Gastroesophageal sphincter (tissue), 4 donors: ENCODE measurements around the gene FAM114A1. TPM values are rescaled to one million over a fixed set of nuclear protein-coding genes. Genes with fewer than 3 reads are reported as not detected.
A peak's percentile ranks its signal among the peaks of the same experiment; 100 is the strongest.

Source experiments
- ATAC-seq: fragments of 150-250 bp; one replicate; pipeline ENCODE4 v1.9.1; 2016; ENCODE audit warnings: mild to moderate bottlenecking, moderate library complexity
- H3K27ac ChIP-seq, 4 donors: fragments of 200-600 bp; sonication (generic) in 3 of 4; 1 replicate in 3 of 4; 2 replicates in 1 of 4; pipeline ENCODE4 v1.5.1; 2016 to 2019
- H3K27me3 ChIP-seq: fragments of 200-600 bp; sonication (generic); one replicate; pipeline ENCODE4 v1.5.1; 2019
- H3K36me3 ChIP-seq, 2 donors: fragments of 200-600 bp; sonication (generic); one replicate each; pipeline ENCODE4 v1.5.1; 2019; ENCODE audit warnings: control low read depth in 1 of 2
- H3K4me1 ChIP-seq, 3 donors: fragments of 200-600 bp; sonication (generic); 1 replicate in 2 of 3; 2 replicates in 1 of 3; pipeline ENCODE4 v1.5.1; 2016 to 2019; ENCODE audit warnings: control low read depth in 2 of 3
- H3K4me3 ChIP-seq, 2 donors: fragments of 200-600 bp; sonication (generic); one replicate each; pipeline ENCODE4 v1.5.1; 2019; ENCODE audit warnings: mild to moderate bottlenecking in 1 of 2, moderate library complexity in 1 of 2
- H3K9me3 ChIP-seq, 3 donors: fragments of 200-600 bp; sonication (generic); one replicate each; pipeline ENCODE4 v1.5.1; 2017 to 2019; ENCODE audit warnings: control low read depth in 2 of 3
- CTCF ChIP-seq, 4 experiments: fragments of 200-600 bp in 2 of 4; fragments of 450-650 bp in 2 of 4; sonication (generic) in 1 of 4; IDR thresholded peaks; one replicate each; pipeline ENCODE4 v1.5.1; 2017 to 2019; ENCODE audit warnings: antibody characterized with exemption in 4 of 4, mild to moderate bottlenecking in 2 of 4, moderate library complexity in 2 of 4
- EP300 ChIP-seq: sonication (generic); formaldehyde crosslinking; IDR thresholded peaks from one replicate; pipeline ENCODE4 v1.6.1; 2017; ENCODE audit warnings: antibody characterized with exemption, mild to moderate bottlenecking
- POLR2A ChIP-seq, 2 donors: fragments of 450-650 bp; IDR thresholded peaks; one replicate each; pipeline ENCODE4 v1.6.1; 2017; ENCODE audit warnings: antibody characterized with exemption in 2 of 2, mild to moderate bottlenecking in 2 of 2, moderate library complexity in 1 of 2
- POLR2AphosphoS5 ChIP-seq: sonication (generic); formaldehyde crosslinking; IDR thresholded peaks from one replicate; pipeline ENCODE4 v1.6.1; 2017; ENCODE audit warnings: antibody characterized with exemption
- WGBS, 2 donors: methylation state at CpG; one replicate each; pipeline ENCODE4 v1.1.5; 2018; ENCODE audit warnings: low coverage in 1 of 2; 5-methylcytosine and 5-hydroxymethylcytosine counted together
- total RNA-seq, 4 donors: library from RNA; depleted of rRNA; stranded (reverse); fragments of >200 nt; gene quantifications; one replicate each; pipeline ENCODE4 v1.1.0, GENCODE V29; 2016

Gene FAM114A1
- total RNA-seq, 4 donors from 2014 or later: 90.0 to 155 (median 98.4) TPM

GRCh38 chr4:38870098-38870808 lies 2.6 kb downstream of the FAM114A1 start:
- no peak for TF ChIP-seq POLR2A (IDR thresholded peaks at IDR 0.05)
- no peak for TF ChIP-seq POLR2AphosphoS5
- no peak for TF ChIP-seq CTCF (IDR thresholded peaks at IDR 0.05)
- no peak for TF ChIP-seq EP300
- no peaks in the 10 kb centered on the region for H3K27me3 ChIP-seq
- WGBS, 2 donors: 55% methylated on average over 6 of the region's 7 CpGs
- peak overlapping the region in 3 of 4 donors; percentile 44 to 96 (median 93) for H3K27ac ChIP-seq
- peaks cover 0 to 8% of the 10 kb centered on the region in 2 donors for H3K36me3 ChIP-seq
- H3K4me3 ChIP-seq: no peak overlapping the region
- H3K4me1 ChIP-seq: peaks cover 0 to 71% (median 21%) of the 10 kb centered on the region in 3 donors
- no peaks in the 10 kb centered on the region for H3K9me3 ChIP-seq
- no peak for ATAC-seq

DNA sequence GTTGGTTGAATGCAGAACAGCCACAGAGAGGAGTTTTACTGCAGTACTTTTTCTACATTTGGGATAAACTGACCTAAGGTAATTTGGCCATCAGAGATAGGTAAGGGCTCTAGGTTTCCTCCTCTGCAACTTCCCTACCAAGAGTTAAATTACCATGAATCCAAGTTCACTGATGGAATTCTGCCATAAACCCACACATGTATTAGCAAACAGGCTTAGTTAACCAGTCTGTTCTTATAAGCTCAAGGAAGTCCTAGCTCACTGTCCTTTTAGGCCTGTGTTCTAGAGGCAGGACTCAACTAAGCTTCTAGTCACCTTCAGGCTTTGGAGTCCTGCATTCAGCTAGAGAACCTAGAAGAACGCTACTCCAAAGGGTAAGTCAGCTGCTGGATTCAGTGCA lies 4.0 kb downstream of the FAM114A1 start:
- 89% methylated on average over 1 of the region's 1 CpG; no CpG with 5 or more reads in 1 of the 2 donors for WGBS, 2 donors
- no peak for ATAC-seq
- Histone ChIP-seq H3K4me3 (no peak overlapping the region), H3K27ac (peak overlapping the region in 1 of 4 donors; percentile 15), H3K27me3 (no peaks in the 10 kb centered on the region), H3K36me3 (peaks cover 0 to 8% of the 10 kb centered on the region in 2 donors), H3K9me3 (no peaks in the 10 kb centered on the region), H3K4me1 (peaks cover 0 to 71% (median 21%) of the 10 kb centered on the region in 3 donors)
- TF ChIP-seq POLR2AphosphoS5 (no peak), CTCF (IDR thresholded peaks at IDR 0.05) (no peak), POLR2A (IDR thresholded peaks at IDR 0.05) (no peak), EP300 (no peak)

DNA sequence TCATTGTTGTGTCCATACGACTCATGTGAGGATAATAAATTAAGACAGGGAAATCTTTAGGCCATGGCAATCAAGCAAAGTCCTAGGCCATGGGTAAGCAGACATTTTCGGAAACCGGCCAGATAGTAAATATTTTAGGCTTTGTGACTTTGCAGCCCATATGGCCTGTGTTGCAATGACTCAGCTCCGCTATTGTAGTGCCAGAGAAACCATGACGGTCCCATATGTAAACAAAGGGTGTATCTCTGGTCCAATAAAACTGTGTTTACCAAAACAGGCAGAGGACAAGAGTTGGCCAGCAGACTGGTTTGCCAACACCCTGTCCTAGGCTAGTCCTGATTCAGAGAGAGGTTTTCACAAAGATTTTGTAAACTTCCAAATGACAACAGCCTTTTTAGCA lies 5.0 kb downstream of the FAM114A1 start:
- Histone ChIP-seq H3K27me3 (no peaks in the 10 kb centered on the region), H3K9me3 (no peaks in the 10 kb centered on the region), H3K36me3 (peaks cover 0 to 12% of the 10 kb centered on the region in 2 donors), H3K27ac (no peak overlapping the region), H3K4me3 (no peak overlapping the region), H3K4me1 (peaks cover 0 to 65% (median 21%) of the 10 kb centered on the region in 3 donors)
- 57 to 76% methylated on average over 3 to 5 of the region's 5 CpGs for WGBS, 2 donors
- no peak for TF ChIP-seq POLR2A (IDR thresholded peaks at IDR 0.05)
- no peak for TF ChIP-seq CTCF (IDR thresholded peaks at IDR 0.05)
- no peak for TF ChIP-seq EP300
- TF ChIP-seq POLR2AphosphoS5: no peak
- ATAC-seq: no peak

- Histone ChIP-seq H3K27ac (no peak overlapping the region), H3K36me3 (peaks cover 0 to 18% of the 10 kb centered on the region in 2 donors), H3K4me3 (no peak overlapping the region), H3K27me3 (no peaks in the 10 kb centered on the region), H3K4me1 (peaks cover 0 to 61% (median 21%) of the 10 kb centered on the region in 3 donors), H3K9me3 (no peaks in the 10 kb centered on the region)
- ATAC-seq: no peak
- TF ChIP-seq POLR2A (IDR thresholded peaks at IDR 0.05): no peak
- TF ChIP-seq EP300: no peak
- no peak for TF ChIP-seq CTCF (IDR thresholded peaks at IDR 0.05)
- no peak for TF ChIP-seq POLR2AphosphoS5
- 61 to 75% methylated on average over 2 to 4 of the region's 5 CpGs for WGBS, 2 donors
These were observed 5.8 kb downstream of the FAM114A1 start for GRCh38 chr4:38873290-38873944.
